GM20000 (cell line): ENCODE measurements around the gene ANO10.

Experiments used
- DNase-seq: peaks from one replicate; pipeline ENCODE4 v3.0.0; 2012; ENCODE audit warnings: low spot score
- CTCF ChIP-seq: IDR thresholded peaks from 2 replicates; pipeline ENCODE4 v1.5.1; 2012; ENCODE audit warnings: mild to moderate bottlenecking, control low read depth; ENCODE audit errors: extremely low read depth, missing control alignments

ANO10 gene

GRCh38 chr3:43432462-43432861 lies 189.3 kb downstream of the ANO10 start:
- DNase-seq = no peak
- no peak for TF ChIP-seq CTCF

GRCh38 chr3:43426388-43426787 lies 195.4 kb downstream of the ANO10 start:
- TF ChIP-seq CTCF = no peak
- DNase-seq = no peak

- no peak for DNase-seq
- no peak for TF ChIP-seq CTCF
Observed at GRCh38 chr3:43425829-43426228, 196.0 kb downstream of the ANO10 start.

- DNase-seq = no peak
- no peak for TF ChIP-seq CTCF
Observed at GRCh38 chr3:43423639-43424038, 198.2 kb downstream of the ANO10 start.

GRCh38 chr3:43423142-43423541 lies 198.7 kb downstream of the ANO10 start:
- no peak for DNase-seq

GRCh38 chr3:43418601-43419272 lies 203.1 kb downstream of the ANO10 start:
- no peak for DNase-seq
- TF ChIP-seq CTCF = no peak

More at GRCh38 chr3:43423142-43423541, 198.7 kb downstream of the ANO10 start:
- no peak for TF ChIP-seq CTCF

GRCh38 chr3:43417133-43417532 lies 204.7 kb downstream of the ANO10 start:
- DNase-seq = no peak
- no peak for TF ChIP-seq CTCF
